Measurements from ENCODE around the gene TMED3.

DNA sequence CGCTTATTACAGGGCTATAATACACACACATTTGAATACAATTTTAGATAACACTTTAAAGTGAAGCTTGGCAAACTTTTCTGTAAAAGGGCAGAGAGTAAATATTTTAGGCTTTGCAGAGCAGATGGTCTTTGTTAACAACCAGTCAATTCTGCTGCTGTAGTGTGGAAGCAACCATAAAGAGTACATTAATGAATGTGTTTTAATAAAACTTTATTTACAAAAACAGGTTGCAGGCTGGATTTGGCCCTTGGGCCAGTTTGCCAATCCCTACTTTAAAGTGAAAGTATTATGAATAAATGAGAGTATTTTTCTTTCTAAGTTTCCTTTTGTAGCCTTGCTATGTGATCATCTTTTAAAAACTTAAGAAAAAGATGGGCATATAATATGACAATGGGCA is 49.1 kb upstream of the TMED3 start:
- no peak for TF ChIP-seq EZH2 (IDR thresholded peaks at IDR 0.05; ENCODE audit: borderline replicate concordance, insufficient read depth, low read depth, low read length, poor library complexity, severe bottlenecking)
- TF ChIP-seq, protein P1, sequence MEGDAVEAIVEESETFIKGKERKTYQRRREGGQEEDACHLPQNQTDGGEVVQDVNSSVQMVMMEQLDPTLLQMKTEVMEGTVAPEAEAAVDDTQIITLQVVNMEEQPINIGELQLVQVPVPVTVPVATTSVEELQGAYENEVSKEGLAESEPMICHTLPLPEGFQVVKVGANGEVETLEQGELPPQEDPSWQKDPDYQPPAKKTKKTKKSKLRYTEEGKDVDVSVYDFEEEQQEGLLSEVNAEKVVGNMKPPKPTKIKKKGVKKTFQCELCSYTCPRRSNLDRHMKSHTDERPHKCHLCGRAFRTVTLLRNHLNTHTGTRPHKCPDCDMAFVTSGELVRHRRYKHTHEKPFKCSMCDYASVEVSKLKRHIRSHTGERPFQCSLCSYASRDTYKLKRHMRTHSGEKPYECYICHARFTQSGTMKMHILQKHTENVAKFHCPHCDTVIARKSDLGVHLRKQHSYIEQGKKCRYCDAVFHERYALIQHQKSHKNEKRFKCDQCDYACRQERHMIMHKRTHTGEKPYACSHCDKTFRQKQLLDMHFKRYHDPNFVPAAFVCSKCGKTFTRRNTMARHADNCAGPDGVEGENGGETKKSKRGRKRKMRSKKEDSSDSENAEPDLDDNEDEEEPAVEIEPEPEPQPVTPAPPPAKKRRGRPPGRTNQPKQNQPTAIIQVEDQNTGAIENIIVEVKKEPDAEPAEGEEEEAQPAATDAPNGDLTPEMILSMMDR (IDR thresholded peaks at IDR 0.05): no peak

Measured in B cell (primary cell).